ENCODE results near the gene ZBTB16. TPM values are rescaled to one million over a fixed set of nuclear protein-coding genes. Genes with fewer than 3 reads are reported as not detected.

The ZBTB16 gene
- polyA plus RNA-seq, 1 donor (not counting 4 experiments of a cell fraction or from before 2014, with no cell fraction given) = 0.18 TPM

DNA sequence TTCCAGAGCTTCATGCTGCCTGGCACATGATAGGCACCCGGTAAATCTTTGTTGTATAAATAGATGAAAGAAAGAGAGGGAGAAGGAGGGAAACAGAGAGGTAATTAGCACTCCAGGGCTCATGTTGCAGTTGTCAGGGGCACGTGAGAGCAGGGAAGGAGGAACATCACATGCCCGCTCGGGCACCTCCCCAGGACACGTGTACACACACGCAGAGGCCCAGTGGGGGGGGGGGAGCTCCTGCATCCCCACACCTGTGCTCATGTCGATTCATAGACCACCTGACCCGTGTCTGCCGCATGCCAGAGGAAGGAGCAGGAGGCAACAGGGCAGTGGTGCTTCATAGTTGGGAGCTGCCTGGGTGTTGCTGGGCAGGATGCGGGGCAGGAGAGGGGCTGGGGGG is 199.6 kb downstream of the ZBTB16 start:
- Histone ChIP-seq H3K79me2 (ENCODE audit: control insufficient read depth, insufficient read depth, low read length) (no peaks in the 10 kb centered on the region), H3K4me2 (ENCODE audit: control insufficient read depth, extremely low read depth, insufficient read depth, low read depth, low read length) (no peak overlapping the region), H3K27me3 (ENCODE audit: control insufficient read depth, extremely low read depth, insufficient read depth, low read length) (peaks cover 45% of the 10 kb centered on the region), H4K20me1 (ENCODE audit: control insufficient read depth, extremely low read depth, insufficient read depth, low read length) (no peaks in the 10 kb centered on the region), H2AFZ (ENCODE audit: control insufficient read depth, low read length) (no peak overlapping the region), H3K9me1 (ENCODE audit: control insufficient read depth, extremely low read depth, insufficient read depth, low read length) (no peaks in the 10 kb centered on the region), H3K9ac (ENCODE audit: control insufficient read depth, extremely low read depth, insufficient read depth, low read length) (no peak overlapping the region), H3K4me3 (ENCODE audit: control insufficient read depth in 2 of 3, extremely low read depth in 1 of 3, insufficient read depth in 2 of 3, low read depth in 1 of 3, low read length in 3 of 3) (no peak overlapping the region), H3K4me1 (ENCODE audit: control insufficient read depth, extremely low read depth, insufficient read depth, low read length) (no peaks in the 10 kb centered on the region), H3K36me3 (ENCODE audit: control insufficient read depth in 2 of 2, extremely low read depth in 1 of 2, insufficient read depth in 2 of 2, low read length in 2 of 2) (no peaks in the 10 kb centered on the region), H3K9me3 (ENCODE audit: control insufficient read depth, low read depth, low read length) (no peaks in the 10 kb centered on the region), H3K27ac (ENCODE audit: control insufficient read depth, insufficient read depth, low read length) (no peak overlapping the region)
- DNase-seq (ENCODE audit: low read depth, low spot score) = no peak
- TF ChIP-seq EZH2 (IDR thresholded peaks at IDR 0.05; ENCODE audit: low read length) = no peak
- TF ChIP-seq, protein P1, sequence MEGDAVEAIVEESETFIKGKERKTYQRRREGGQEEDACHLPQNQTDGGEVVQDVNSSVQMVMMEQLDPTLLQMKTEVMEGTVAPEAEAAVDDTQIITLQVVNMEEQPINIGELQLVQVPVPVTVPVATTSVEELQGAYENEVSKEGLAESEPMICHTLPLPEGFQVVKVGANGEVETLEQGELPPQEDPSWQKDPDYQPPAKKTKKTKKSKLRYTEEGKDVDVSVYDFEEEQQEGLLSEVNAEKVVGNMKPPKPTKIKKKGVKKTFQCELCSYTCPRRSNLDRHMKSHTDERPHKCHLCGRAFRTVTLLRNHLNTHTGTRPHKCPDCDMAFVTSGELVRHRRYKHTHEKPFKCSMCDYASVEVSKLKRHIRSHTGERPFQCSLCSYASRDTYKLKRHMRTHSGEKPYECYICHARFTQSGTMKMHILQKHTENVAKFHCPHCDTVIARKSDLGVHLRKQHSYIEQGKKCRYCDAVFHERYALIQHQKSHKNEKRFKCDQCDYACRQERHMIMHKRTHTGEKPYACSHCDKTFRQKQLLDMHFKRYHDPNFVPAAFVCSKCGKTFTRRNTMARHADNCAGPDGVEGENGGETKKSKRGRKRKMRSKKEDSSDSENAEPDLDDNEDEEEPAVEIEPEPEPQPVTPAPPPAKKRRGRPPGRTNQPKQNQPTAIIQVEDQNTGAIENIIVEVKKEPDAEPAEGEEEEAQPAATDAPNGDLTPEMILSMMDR (optimal IDR thresholded peaks at IDR 0.05 in 1 of 3, IDR thresholded peaks at IDR 0.05 in 1 of 3, conservative IDR thresholded peaks at IDR 0.05 in 1 of 3; ENCODE audit: extremely low read depth in 1 of 3, insufficient read depth in 2 of 3, low read length in 3 of 3) = no peak
- dilution Hi-C loops (cut with MboI; ENCODE audit: extremely low pct_ligation_motif_present, low sequenced_read_pairs) = loop anchor here (25.0 kb wide), 1 partner anchor 222 kb away; no protein-coding TSS in a partner anchor
- FAIRE-seq = no peak

DNA sequence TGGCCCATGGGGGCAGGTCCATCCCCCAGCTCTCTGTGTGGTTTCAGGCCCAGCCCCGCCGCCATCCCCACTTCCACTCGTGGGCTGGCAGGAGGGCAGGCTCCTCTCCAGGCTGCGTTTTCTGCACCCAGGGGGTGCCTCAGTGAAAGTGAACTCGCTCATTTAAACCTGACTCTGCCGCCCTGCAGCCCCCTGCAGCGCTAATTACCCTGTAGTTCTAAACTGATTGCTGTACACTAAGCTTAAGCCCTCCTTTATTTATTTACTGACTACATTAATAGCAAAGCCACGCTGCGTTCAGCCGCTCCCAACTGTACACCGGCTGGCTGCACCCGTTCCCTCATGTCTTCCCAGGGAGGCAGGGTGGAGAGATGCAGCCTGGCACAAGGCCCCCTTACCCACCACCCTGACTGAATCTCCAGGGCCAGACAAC is 200.1 kb downstream of the ZBTB16 start:
- DNase-seq (ENCODE audit: low read depth, low spot score) (no peak), FAIRE-seq (no peak)
- Histone ChIP-seq H3K27me3 (ENCODE audit: control insufficient read depth, extremely low read depth, insufficient read depth, low read length) (peaks cover 45% of the 10 kb centered on the region), H4K20me1 (ENCODE audit: control insufficient read depth, extremely low read depth, insufficient read depth, low read length) (no peaks in the 10 kb centered on the region), H3K79me2 (ENCODE audit: control insufficient read depth, insufficient read depth, low read length) (no peaks in the 10 kb centered on the region), H2AFZ (ENCODE audit: control insufficient read depth, low read length) (no peak overlapping the region), H3K9ac (ENCODE audit: control insufficient read depth, extremely low read depth, insufficient read depth, low read length) (no peak overlapping the region), H3K9me1 (ENCODE audit: control insufficient read depth, extremely low read depth, insufficient read depth, low read length) (no peaks in the 10 kb centered on the region), H3K9me3 (ENCODE audit: control insufficient read depth, low read depth, low read length) (no peaks in the 10 kb centered on the region), H3K4me3 (ENCODE audit: control insufficient read depth in 2 of 3, extremely low read depth in 1 of 3, insufficient read depth in 2 of 3, low read depth in 1 of 3, low read length in 3 of 3) (no peak overlapping the region), H3K4me2 (ENCODE audit: control insufficient read depth, extremely low read depth, insufficient read depth, low read depth, low read length) (no peak overlapping the region), H3K4me1 (ENCODE audit: control insufficient read depth, extremely low read depth, insufficient read depth, low read length) (no peaks in the 10 kb centered on the region), H3K27ac (ENCODE audit: control insufficient read depth, insufficient read depth, low read length) (no peak overlapping the region), H3K36me3 (ENCODE audit: control insufficient read depth in 2 of 2, extremely low read depth in 1 of 2, insufficient read depth in 2 of 2, low read length in 2 of 2) (no peaks in the 10 kb centered on the region)
- no peak for TF ChIP-seq EZH2 (IDR thresholded peaks at IDR 0.05; ENCODE audit: low read length)
- TF ChIP-seq, protein P1 (optimal IDR thresholded peaks at IDR 0.05 in 1 of 3, IDR thresholded peaks at IDR 0.05 in 1 of 3, conservative IDR thresholded peaks at IDR 0.05 in 1 of 3; ENCODE audit: extremely low read depth in 1 of 3, insufficient read depth in 2 of 3, low read length in 3 of 3) = no peak
- dilution Hi-C loops (cut with MboI; ENCODE audit: extremely low pct_ligation_motif_present, low sequenced_read_pairs) = loop anchor here (25.0 kb wide), 1 partner anchor 222 kb away; no protein-coding TSS in a partner anchor
